PC-3 (cell line): Measurements from ENCODE around the gene RABGAP1L. TPM values are rescaled to one million over a fixed set of nuclear protein-coding genes. Genes with fewer than 3 reads are reported as not detected.

Source experiments
- ATAC-seq: fragments of 200-7000 bp; cut with Tn5 transposase; 2 replicates; pipeline ENCODE4 v1.9.1; 2020; ENCODE audit warnings: mild to moderate bottlenecking, moderate library complexity
- BruUV-seq: library from RNA; stranded (reverse); fragments of 400-500 nt; replicated peaks from 2 replicates; lab custom pipeline; 2021; lab: Mats Ljungman, UMichigan
- CTCF ChIA-PET: fragments of 300-600 bp; sonication (Branson Sonifier 250); formaldehyde crosslinking; loops from one replicate; lab custom pipeline; 2022; ENCODE audit warnings: antibody characterized with exemption; lab: Charles Lee
- POLR2A ChIA-PET: fragments of 300-600 bp; sonication (Branson Sonifier 250); formaldehyde crosslinking; loops from one replicate; lab custom pipeline; 2022; ENCODE audit warnings: antibody characterized with exemption; ENCODE audit not compliant: unreplicated experiment; lab: Charles Lee
- DNase-seq: peaks from one replicate; pipeline ENCODE4 v3.0.0-alpha.2; 2015
- H2AFZ ChIP-seq: fragments of 300-600 bp; sonication (generic); 2 replicates; pipeline ENCODE4 v1.6.0; 2016; ENCODE audit warnings: antibody characterized with exemption, low read length
- H3F3A ChIP-seq: fragments of 300-600 bp; sonication (generic); one replicate; pipeline ENCODE4 v1.6.0; 2017; ENCODE audit warnings: antibody characterized with exemption, low read length, control low read depth, mild to moderate bottlenecking; ENCODE audit not compliant: unreplicated experiment
- H3K27ac ChIP-seq: fragments of 300-600 bp; sonication (generic); 2 replicates; pipeline ENCODE4 v1.5.1; 2016; ENCODE audit warnings: mild to moderate bottlenecking, low read length
- H3K27me3 ChIP-seq: fragments of 300-600 bp; sonication (generic); 2 replicates; pipeline ENCODE4 v1.6.1; 2016; ENCODE audit warnings: low read length, mixed read lengths
- H3K36me3 ChIP-seq: fragments of 300-600 bp; sonication (generic); 2 replicates; pipeline ENCODE4 v1.6.1; 2016; ENCODE audit warnings: low read depth, mixed run types, low read length, mixed read lengths
- H3K4me1 ChIP-seq: fragments of 300-600 bp; sonication (generic); 2 replicates; pipeline ENCODE4 v1.5.1; 2016; ENCODE audit warnings: low read length; ENCODE audit not compliant: insufficient read depth
- H3K4me2 ChIP-seq: fragments of 300-600 bp; sonication (generic); 2 replicates; pipeline ENCODE4 v1.6.0; 2016; ENCODE audit warnings: low read length
- H3K4me3 ChIP-seq: fragments of 300-600 bp; sonication (generic); 2 replicates; pipeline ENCODE4 v1.5.1; 2016; ENCODE audit warnings: mild to moderate bottlenecking, low read length, mixed read lengths
- H3K79me2 ChIP-seq: fragments of 300-600 bp; sonication (generic); 2 replicates; pipeline ENCODE4 v1.6.1; 2017; ENCODE audit warnings: low read length, mixed read lengths
- H3K9ac ChIP-seq: fragments of 300-600 bp; sonication (generic); 2 replicates; pipeline ENCODE4 v1.6.0; 2016; ENCODE audit warnings: mild to moderate bottlenecking, low read length
- H3K9me2 ChIP-seq: fragments of 300-600 bp; sonication (generic); replicated peaks from 2 replicates; pipeline ENCODE4 v1.6.1; 2016; ENCODE audit warnings: mixed run types, low read length, mixed read lengths
- H3K9me3 ChIP-seq: fragments of 300-600 bp; sonication (generic); 2 replicates; pipeline ENCODE4 v1.6.1; 2016; ENCODE audit warnings: low read length, mixed read lengths
- H4K20me1 ChIP-seq: fragments of 300-600 bp; sonication (generic); 2 replicates; pipeline ENCODE4 v1.6.1; 2016; ENCODE audit warnings: low read length, mixed read lengths
- EZH2 ChIP-seq: fragments of 300-600 bp; sonication (generic); IDR thresholded peaks from one replicate; pipeline ENCODE4 v1.6.1; 2017; ENCODE audit warnings: antibody characterized with exemption, mild to moderate bottlenecking, low read length; ENCODE audit not compliant: unreplicated experiment
- EZH2phosphoT487 ChIP-seq: fragments of 300-600 bp; sonication (generic); IDR thresholded peaks from 2 replicates; pipeline ENCODE4 v1.6.1; 2018; ENCODE audit warnings: mild to moderate bottlenecking, antibody characterized with exemption, low read length, borderline replicate concordance
- intact Hi-C: fragments of 100-400 bp; cut with micrococcal nuclease; formaldehyde crosslinking; loops from 2 replicates; pipeline ENCODE4 v1.9.0; 2023
- total RNA-seq: library from RNA; depleted of rRNA; stranded (reverse); fragments of >200 nt; gene quantifications from 2 replicates; pipeline ENCODE4 v1.2.3, GENCODE V29; 2014
- TF ChIP-seq, protein P1 (sequence below): fragments of 300-600 bp; sonication (generic); conservative IDR thresholded peaks from 2 replicates; pipeline ENCODE4 v1.5.1; 2017; ENCODE audit warnings: antibody characterized with exemption, low read depth, mild to moderate bottlenecking, low read length

The RABGAP1L gene
- total RNA-seq, 1 experiment from 2014 or later: 24.4 TPM

DNA sequence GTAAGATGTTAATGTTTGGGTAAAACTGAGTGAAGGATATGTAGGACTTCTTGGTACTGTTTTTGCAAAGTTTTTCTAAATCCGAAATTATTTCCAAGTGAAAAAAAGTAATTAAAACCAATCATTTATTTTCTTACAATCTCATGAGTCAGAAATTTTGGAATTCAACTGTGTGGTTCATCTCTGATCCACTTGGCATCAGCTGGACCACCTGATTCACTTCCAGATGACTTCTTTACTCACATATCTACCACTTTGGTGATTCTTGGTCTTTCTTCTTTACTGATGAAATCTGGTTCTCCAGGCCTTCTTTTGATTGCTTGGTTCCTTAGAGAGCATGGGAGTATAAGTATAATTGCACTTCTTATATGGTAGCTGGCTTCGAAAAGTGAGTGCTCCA, 585.6 kb downstream of the RABGAP1L start:
- ATAC-seq: no peak
- H2AFZ ChIP-seq: no peak overlapping the region
- no peaks in the 10 kb centered on the region for H3K27me3 ChIP-seq
- no peak overlapping the region for H3K4me2 ChIP-seq
- no peaks in the 10 kb centered on the region for H3K9me2 ChIP-seq
- no peak overlapping the region for H3K27ac ChIP-seq
- DNase-seq: no peak
- H4K20me1 ChIP-seq: no peaks in the 10 kb centered on the region
- TF ChIP-seq, protein P1, sequence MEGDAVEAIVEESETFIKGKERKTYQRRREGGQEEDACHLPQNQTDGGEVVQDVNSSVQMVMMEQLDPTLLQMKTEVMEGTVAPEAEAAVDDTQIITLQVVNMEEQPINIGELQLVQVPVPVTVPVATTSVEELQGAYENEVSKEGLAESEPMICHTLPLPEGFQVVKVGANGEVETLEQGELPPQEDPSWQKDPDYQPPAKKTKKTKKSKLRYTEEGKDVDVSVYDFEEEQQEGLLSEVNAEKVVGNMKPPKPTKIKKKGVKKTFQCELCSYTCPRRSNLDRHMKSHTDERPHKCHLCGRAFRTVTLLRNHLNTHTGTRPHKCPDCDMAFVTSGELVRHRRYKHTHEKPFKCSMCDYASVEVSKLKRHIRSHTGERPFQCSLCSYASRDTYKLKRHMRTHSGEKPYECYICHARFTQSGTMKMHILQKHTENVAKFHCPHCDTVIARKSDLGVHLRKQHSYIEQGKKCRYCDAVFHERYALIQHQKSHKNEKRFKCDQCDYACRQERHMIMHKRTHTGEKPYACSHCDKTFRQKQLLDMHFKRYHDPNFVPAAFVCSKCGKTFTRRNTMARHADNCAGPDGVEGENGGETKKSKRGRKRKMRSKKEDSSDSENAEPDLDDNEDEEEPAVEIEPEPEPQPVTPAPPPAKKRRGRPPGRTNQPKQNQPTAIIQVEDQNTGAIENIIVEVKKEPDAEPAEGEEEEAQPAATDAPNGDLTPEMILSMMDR: no peak
- TF ChIP-seq EZH2: no peak
- no peak for TF ChIP-seq EZH2phosphoT487
- no peak overlapping the region for H3K4me3 ChIP-seq
- BruUV-seq: no TSS peak
- H3K36me3 ChIP-seq: no peaks in the 10 kb centered on the region
- ChIA-PET POLR2A (no interaction called here), CTCF (interaction anchor here (0.7 kb wide), 1 partner anchor 482 kb away, joined by 4 read pairs; no protein-coding TSS in a partner anchor)
- H3K9ac ChIP-seq: no peak overlapping the region
- H3K4me1 ChIP-seq: no peaks in the 10 kb centered on the region
- H3K79me2 ChIP-seq: no peaks in the 10 kb centered on the region
- no peaks in the 10 kb centered on the region for H3K9me3 ChIP-seq
- intact Hi-C loops: loop anchor here (1.0 to 5.0 kb wide), 3 partner anchors 483 to 1323 kb away; no protein-coding TSS in a partner anchor
- H3F3A ChIP-seq: no peaks in the 10 kb centered on the region

DNA sequence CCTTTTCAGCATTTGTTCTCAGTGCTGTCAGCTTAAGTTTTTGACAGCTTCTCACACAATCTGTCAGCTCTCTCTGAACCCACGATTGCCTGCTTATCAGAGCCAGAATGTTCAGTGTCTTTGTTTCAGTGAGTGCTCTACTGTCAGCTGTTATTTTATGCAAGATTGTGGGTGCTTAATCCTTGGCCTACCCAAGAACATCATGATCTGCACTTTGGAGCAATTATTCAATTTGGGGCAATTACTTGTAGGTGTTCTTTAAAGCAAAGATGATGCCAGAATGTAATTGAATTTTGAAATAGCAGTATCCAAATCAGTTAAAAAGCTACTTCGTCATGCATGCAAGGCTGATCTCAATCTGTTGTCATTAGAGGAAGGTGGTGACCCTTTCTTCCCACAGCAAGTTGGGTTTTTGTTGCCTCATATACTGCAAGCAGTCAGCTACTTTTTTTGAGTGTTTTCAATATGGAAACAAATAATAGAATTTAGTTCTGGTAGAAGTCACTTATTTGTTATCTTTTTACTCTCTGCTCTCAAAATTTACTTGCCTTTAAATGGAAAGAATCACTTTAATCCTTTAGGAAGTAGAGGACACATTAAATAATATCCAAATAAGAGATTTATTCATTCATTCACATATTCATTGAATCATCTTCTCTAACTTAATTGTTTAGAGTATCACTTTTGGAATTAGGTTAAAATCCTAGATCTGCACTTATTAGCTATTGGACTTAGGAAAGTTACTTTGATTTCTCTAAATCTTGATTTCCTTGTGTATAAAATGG, 586.9 kb downstream of the RABGAP1L start:
- Histone ChIP-seq H3K9me3 (no peaks in the 10 kb centered on the region), H3K36me3 (no peaks in the 10 kb centered on the region), H3K9me2 (no peaks in the 10 kb centered on the region), H2AFZ (no peak overlapping the region), H3K4me3 (no peak overlapping the region), H3K27me3 (no peaks in the 10 kb centered on the region), H3F3A (no peaks in the 10 kb centered on the region), H3K4me2 (no peak overlapping the region), H3K9ac (no peak overlapping the region), H3K79me2 (no peaks in the 10 kb centered on the region), H4K20me1 (no peaks in the 10 kb centered on the region), H3K4me1 (no peaks in the 10 kb centered on the region), H3K27ac (no peak overlapping the region)
- TF ChIP-seq, protein P1: no peak
- no peak for TF ChIP-seq EZH2phosphoT487
- no peak for TF ChIP-seq EZH2
- DNase-seq (no peak), ATAC-seq (no peak)
- POLR2A ChIA-PET: no interaction called here
- BruUV-seq: no TSS peak
- intact Hi-C loops: no loop called here
- CTCF ChIA-PET: no interaction called here

DNA sequence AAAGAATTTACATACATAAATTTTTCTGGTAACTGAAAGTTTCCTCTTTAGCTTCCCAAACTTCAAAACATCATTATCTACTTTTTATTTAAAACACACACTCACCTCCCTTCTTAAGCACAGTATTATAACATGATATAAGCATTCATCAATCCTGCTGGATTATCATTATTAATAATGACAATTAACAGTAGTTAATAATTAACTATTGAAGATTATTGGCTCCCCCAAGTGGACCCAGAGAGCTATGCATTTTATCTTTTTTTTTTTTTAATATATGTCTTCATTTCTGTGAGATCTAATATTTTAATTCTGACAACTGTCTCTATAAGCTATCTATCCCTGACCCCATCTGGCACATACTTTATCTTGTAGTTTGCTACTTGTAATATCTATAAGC, 588.3 kb downstream of the RABGAP1L start:
- H3K4me2 ChIP-seq: no peak overlapping the region
- H3K4me3 ChIP-seq: no peak overlapping the region
- BruUV-seq: no TSS peak
- H3K4me1 ChIP-seq: no peaks in the 10 kb centered on the region
- intact Hi-C loops: no loop called here
- CTCF ChIA-PET: interaction anchor here (0.6 kb wide), 1 partner anchor 504 kb away, joined by 3 read pairs; no protein-coding TSS in a partner anchor
- ATAC-seq (no peak), DNase-seq (no peak)
- H3K36me3 ChIP-seq: no peaks in the 10 kb centered on the region
- no peak overlapping the region for H3K9ac ChIP-seq
- POLR2A ChIA-PET: no interaction called here
- H3K27ac ChIP-seq: no peak overlapping the region
- H3F3A ChIP-seq: no peaks in the 10 kb centered on the region
- no peaks in the 10 kb centered on the region for H3K9me3 ChIP-seq
- H3K27me3 ChIP-seq: no peaks in the 10 kb centered on the region
- TF ChIP-seq EZH2phosphoT487: no peak
- TF ChIP-seq, protein P1: peak; percentile 49; the same call in 1 of the 2 replicates
- TF ChIP-seq EZH2: no peak
- H3K9me2 ChIP-seq: no peaks in the 10 kb centered on the region
- no peaks in the 10 kb centered on the region for H4K20me1 ChIP-seq
- H3K79me2 ChIP-seq: no peaks in the 10 kb centered on the region
- no peak overlapping the region for H2AFZ ChIP-seq
